Stimulated activated CD8-positive, alpha-beta memory T cell treated with anti-CD3 and anti-CD28 coated beads, Interleukin-4, amount 100 ng/mL, for 48 hours (primary cell): Measurements from ENCODE around the gene MAP4.
A peak's percentile ranks its signal among the peaks of the same experiment; 100 is the strongest.
"Not testable (repeated sequence)": the region's sequence is repeated elsewhere in the genome, so short reads cannot be mapped to it uniquely, and the experiment has no call there.

Experiments
- DNase-seq: peaks from one replicate; pipeline ENCODE4 v3.0.0-alpha.2; 2020

MAP4 gene

GRCh38 chr3:48015431-48016180 is 610 bp downstream of the MAP4 start:
- DNase-seq: no peak

- no peak for DNase-seq
Measured at GRCh38 chr3:48014358-48014757, 1.9 kb downstream of the MAP4 start.

GRCh38 chr3:48013288-48013980 is 2.8 kb downstream of the MAP4 start:
- DNase-seq: no peak

GRCh38 chr3:48012659-48013058 is 3.6 kb downstream of the MAP4 start:
- DNase-seq: no peak

- not testable (repeated sequence) for DNase-seq
Measured at GRCh38 chr3:48008066-48008465, 8.2 kb downstream of the MAP4 start.

- not testable (repeated sequence) for DNase-seq
Measured at GRCh38 chr3:48007361-48007760, 8.9 kb downstream of the MAP4 start.

- DNase-seq: not testable (repeated sequence)
Measured at GRCh38 chr3:48006794-48007193, 9.4 kb downstream of the MAP4 start.

GRCh38 chr3:48004694-48005093 is 11.5 kb downstream of the MAP4 start:
- no peak for DNase-seq

- no peak for DNase-seq
Measured at GRCh38 chr3:48002787-48003186, 13.4 kb downstream of the MAP4 start.

GRCh38 chr3:48001991-48002390 is 14.2 kb downstream of the MAP4 start:
- DNase-seq: no peak

GRCh38 chr3:48000212-48000611 is 16.0 kb downstream of the MAP4 start:
- DNase-seq: no peak

- DNase-seq: no peak
Measured at GRCh38 chr3:47996440-47996839, 19.8 kb downstream of the MAP4 start.

- no peak for DNase-seq
Measured at GRCh38 chr3:47994180-47994579, 22.0 kb downstream of the MAP4 start.

GRCh38 chr3:47991341-47991740 is 24.9 kb downstream of the MAP4 start:
- no peak for DNase-seq

- peak; percentile 73 for DNase-seq
Measured at GRCh38 chr3:47989981-47990440, 26.2 kb downstream of the MAP4 start.

GRCh38 chr3:47985381-47985780 is 30.8 kb downstream of the MAP4 start:
- no peak for DNase-seq

GRCh38 chr3:47984075-47984728 is 32.0 kb downstream of the MAP4 start:
- DNase-seq: no peak

GRCh38 chr3:47980795-47981194 is 35.4 kb downstream of the MAP4 start:
- no peak for DNase-seq

GRCh38 chr3:47979070-47979469 is 37.1 kb downstream of the MAP4 start:
- DNase-seq: no peak

GRCh38 chr3:47978386-47978785 is 37.8 kb downstream of the MAP4 start:
- no peak for DNase-seq

- DNase-seq: no peak
Measured at GRCh38 chr3:47976135-47976732, 40.0 kb downstream of the MAP4 start.

- no peak for DNase-seq
Measured at GRCh38 chr3:47974974-47975470, 41.2 kb downstream of the MAP4 start.

- DNase-seq: no peak
Measured at GRCh38 chr3:47971081-47971480, 45.1 kb downstream of the MAP4 start.
